ENCODE data around the gene GRIN2D. TPM values are rescaled to one million over a fixed set of nuclear protein-coding genes. Genes with fewer than 3 reads are reported as not detected.

Gene GRIN2D
- polyA plus RNA-seq, 1 of the 3 experiments (the other 2 are of a cell fraction), result 0.92 TPM

DNA sequence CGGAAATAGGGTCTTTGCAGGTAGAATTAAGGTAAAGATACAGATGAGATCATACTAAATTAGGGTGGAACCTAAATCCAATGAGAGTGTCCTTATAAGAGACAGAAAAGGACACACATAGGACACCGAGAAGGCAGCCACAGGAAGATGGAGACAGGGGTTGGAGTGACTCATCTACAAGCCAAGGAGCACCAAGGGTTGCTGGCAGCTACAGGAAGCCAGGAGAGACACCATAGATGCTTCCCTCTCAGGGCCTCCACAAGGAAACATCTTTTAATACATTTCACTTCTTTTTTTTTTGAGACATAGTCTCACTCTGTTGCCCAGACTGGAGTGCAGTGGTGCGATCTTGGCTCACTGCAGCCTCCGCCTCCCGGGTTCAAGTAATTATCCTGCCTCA is 39.8 kb upstream of the GRIN2D start:
- Histone ChIP-seq H3K36me3 (replicated peaks in 1 of 2; ENCODE audit: control insufficient read depth in 1 of 2, insufficient read depth in 2 of 2, low read length in 1 of 2) (no peaks in the 10 kb centered on the region), H3F3A (replicated peaks; ENCODE audit: insufficient read depth) (peaks cover 5% of the 10 kb centered on the region), H4K20me1 (ENCODE audit: insufficient read depth) (no peaks in the 10 kb centered on the region), H3K27me3 (ENCODE audit: insufficient read depth) (no peaks in the 10 kb centered on the region), H3K9me2 (no peaks in the 10 kb centered on the region), H3K9ac (no peak overlapping the region), H3K79me2 (ENCODE audit: insufficient read depth) (no peaks in the 10 kb centered on the region), H3K27ac (ENCODE audit: low read depth in 2 of 2, low read length in 1 of 2) (no peak overlapping the region), H3K9me3 (no peaks in the 10 kb centered on the region), H3K4me3 (ENCODE audit: low read depth in 2 of 2, low read length in 1 of 2) (no peak overlapping the region), H2AFZ (ENCODE audit: low read depth) (peak overlapping the region; percentile 35; the same call in 1 of the 2 replicates), H3K4me2 (no peak overlapping the region), H3K4me1 (ENCODE audit: control insufficient read depth in 1 of 2, insufficient read depth in 2 of 2, low read depth in 1 of 2, low read length in 1 of 2) (peaks cover 0 to 2% of the 10 kb centered on the region in 2 experiments; a peak in 1 of 4 replicates)
- 93% methylated on average over 5 of the region's 5 CpGs for WGBS (ENCODE audit: low lambda C conversion rate)
- TF ChIP-seq GABPA (IDR thresholded peaks at IDR 0.05; ENCODE audit: low read depth), result no peak
- TF ChIP-seq NFIC (IDR thresholded peaks at IDR 0.05; ENCODE audit: borderline replicate concordance), result no peak
- TF ChIP-seq, protein P1, sequence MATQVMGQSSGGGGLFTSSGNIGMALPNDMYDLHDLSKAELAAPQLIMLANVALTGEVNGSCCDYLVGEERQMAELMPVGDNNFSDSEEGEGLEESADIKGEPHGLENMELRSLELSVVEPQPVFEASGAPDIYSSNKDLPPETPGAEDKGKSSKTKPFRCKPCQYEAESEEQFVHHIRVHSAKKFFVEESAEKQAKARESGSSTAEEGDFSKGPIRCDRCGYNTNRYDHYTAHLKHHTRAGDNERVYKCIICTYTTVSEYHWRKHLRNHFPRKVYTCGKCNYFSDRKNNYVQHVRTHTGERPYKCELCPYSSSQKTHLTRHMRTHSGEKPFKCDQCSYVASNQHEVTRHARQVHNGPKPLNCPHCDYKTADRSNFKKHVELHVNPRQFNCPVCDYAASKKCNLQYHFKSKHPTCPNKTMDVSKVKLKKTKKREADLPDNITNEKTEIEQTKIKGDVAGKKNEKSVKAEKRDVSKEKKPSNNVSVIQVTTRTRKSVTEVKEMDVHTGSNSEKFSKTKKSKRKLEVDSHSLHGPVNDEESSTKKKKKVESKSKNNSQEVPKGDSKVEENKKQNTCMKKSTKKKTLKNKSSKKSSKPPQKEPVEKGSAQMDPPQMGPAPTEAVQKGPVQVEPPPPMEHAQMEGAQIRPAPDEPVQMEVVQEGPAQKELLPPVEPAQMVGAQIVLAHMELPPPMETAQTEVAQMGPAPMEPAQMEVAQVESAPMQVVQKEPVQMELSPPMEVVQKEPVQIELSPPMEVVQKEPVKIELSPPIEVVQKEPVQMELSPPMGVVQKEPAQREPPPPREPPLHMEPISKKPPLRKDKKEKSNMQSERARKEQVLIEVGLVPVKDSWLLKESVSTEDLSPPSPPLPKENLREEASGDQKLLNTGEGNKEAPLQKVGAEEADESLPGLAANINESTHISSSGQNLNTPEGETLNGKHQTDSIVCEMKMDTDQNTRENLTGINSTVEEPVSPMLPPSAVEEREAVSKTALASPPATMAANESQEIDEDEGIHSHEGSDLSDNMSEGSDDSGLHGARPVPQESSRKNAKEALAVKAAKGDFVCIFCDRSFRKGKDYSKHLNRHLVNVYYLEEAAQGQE (IDR thresholded peaks at IDR 0.05; ENCODE audit: low read depth, low read length), result no peak
- POLR2A ChIA-PET, result no interaction called here
- CTCF ChIA-PET, result no interaction called here
- DNase-seq, result no peak

DNA sequence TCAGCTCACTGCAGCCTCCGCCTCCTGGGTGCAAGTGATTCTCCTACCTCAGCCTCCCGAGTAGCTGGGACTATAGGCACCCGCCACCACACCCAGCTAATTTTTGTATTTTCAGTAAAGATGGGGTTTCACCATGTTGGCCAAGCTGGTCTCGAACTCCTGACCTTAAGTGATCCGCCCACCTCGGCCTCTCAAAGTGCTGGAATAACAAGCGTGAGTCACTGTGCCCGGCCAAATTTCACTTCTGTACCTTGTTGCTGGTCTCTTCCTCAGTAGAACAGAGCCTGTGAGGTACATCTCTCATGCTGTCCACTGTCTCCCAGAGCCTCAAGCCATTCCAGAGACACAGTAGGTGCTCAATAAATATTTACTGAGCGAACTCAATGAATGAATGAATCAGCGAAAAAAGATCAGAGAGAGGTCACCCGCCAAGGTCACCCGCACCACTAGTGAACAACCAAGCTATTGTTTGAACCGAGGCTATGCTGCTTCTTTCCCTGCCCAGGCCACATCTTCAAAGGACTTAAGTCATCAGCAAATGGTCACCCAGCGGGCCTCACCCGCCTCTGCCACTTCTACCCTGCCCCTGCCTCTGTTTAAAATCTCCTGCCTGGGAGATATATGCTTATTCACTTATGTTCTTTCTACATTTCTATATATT is 39.0 kb upstream of the GRIN2D start:
- ChIA-PET CTCF (no interaction called here), POLR2A (no interaction called here)
- H3K9me3 ChIP-seq, result no peaks in the 10 kb centered on the region
- H4K20me1 ChIP-seq (ENCODE audit: insufficient read depth), result no peaks in the 10 kb centered on the region
- DNase-seq, result no peak
- H3K4me2 ChIP-seq, result no peak overlapping the region
- TF ChIP-seq, protein P2, sequence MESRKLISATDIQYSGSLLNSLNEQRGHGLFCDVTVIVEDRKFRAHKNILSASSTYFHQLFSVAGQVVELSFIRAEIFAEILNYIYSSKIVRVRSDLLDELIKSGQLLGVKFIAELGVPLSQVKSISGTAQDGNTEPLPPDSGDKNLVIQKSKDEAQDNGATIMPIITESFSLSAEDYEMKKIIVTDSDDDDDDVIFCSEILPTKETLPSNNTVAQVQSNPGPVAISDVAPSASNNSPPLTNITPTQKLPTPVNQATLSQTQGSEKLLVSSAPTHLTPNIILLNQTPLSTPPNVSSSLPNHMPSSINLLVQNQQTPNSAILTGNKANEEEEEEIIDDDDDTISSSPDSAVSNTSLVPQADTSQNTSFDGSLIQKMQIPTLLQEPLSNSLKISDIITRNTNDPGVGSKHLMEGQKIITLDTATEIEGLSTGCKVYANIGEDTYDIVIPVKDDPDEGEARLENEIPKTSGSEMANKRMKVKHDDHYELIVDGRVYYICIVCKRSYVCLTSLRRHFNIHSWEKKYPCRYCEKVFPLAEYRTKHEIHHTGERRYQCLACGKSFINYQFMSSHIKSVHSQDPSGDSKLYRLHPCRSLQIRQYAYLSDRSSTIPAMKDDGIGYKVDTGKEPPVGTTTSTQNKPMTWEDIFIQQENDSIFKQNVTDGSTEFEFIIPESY (IDR thresholded peaks at IDR 0.05; ENCODE audit: borderline replicate concordance, low read depth), result no peak
- TF ChIP-seq FOSL2 (IDR thresholded peaks at IDR 0.05; ENCODE audit: borderline replicate concordance, low read depth) (no peak), GATA2 (CRISPR knock-in tag; IDR thresholded peaks at IDR 0.05) (no peak), FOXM1 (IDR thresholded peaks at IDR 0.05; ENCODE audit: low read depth) (no peak), TAF1 (IDR thresholded peaks at IDR 0.05; ENCODE audit: borderline replicate concordance, low read depth, low read length) (no peak), EZH2phosphoT487 (IDR thresholded peaks at IDR 0.05; ENCODE audit: borderline replicate concordance, low read depth) (no peak)
- TF ChIP-seq, protein P3, sequence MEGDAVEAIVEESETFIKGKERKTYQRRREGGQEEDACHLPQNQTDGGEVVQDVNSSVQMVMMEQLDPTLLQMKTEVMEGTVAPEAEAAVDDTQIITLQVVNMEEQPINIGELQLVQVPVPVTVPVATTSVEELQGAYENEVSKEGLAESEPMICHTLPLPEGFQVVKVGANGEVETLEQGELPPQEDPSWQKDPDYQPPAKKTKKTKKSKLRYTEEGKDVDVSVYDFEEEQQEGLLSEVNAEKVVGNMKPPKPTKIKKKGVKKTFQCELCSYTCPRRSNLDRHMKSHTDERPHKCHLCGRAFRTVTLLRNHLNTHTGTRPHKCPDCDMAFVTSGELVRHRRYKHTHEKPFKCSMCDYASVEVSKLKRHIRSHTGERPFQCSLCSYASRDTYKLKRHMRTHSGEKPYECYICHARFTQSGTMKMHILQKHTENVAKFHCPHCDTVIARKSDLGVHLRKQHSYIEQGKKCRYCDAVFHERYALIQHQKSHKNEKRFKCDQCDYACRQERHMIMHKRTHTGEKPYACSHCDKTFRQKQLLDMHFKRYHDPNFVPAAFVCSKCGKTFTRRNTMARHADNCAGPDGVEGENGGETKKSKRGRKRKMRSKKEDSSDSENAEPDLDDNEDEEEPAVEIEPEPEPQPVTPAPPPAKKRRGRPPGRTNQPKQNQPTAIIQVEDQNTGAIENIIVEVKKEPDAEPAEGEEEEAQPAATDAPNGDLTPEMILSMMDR (IDR thresholded peaks at IDR 0.05), result no peak
- TF ChIP-seq, protein P4, sequence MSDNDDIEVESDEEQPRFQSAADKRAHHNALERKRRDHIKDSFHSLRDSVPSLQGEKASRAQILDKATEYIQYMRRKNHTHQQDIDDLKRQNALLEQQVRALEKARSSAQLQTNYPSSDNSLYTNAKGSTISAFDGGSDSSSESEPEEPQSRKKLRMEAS (IDR thresholded peaks at IDR 0.05; ENCODE audit: low read depth), result no peak
- TF ChIP-seq, protein P5, sequence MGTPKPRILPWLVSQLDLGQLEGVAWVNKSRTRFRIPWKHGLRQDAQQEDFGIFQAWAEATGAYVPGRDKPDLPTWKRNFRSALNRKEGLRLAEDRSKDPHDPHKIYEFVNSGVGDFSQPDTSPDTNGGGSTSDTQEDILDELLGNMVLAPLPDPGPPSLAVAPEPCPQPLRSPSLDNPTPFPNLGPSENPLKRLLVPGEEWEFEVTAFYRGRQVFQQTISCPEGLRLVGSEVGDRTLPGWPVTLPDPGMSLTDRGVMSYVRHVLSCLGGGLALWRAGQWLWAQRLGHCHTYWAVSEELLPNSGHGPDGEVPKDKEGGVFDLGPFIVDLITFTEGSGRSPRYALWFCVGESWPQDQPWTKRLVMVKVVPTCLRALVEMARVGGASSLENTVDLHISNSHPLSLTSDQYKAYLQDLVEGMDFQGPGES (IDR thresholded peaks at IDR 0.05; ENCODE audit: low read depth, low read length), result no peak
- no peaks in the 10 kb centered on the region for H3K36me3 ChIP-seq (replicated peaks in 1 of 2; ENCODE audit: control insufficient read depth in 1 of 2, insufficient read depth in 2 of 2, low read length in 1 of 2)
- H3K9me2 ChIP-seq, result no peaks in the 10 kb centered on the region
- 79% methylated on average over 15 of the region's 15 CpGs for WGBS (ENCODE audit: low lambda C conversion rate)
- H3F3A ChIP-seq (replicated peaks; ENCODE audit: insufficient read depth), result peaks cover 5% of the 10 kb centered on the region
- H2AFZ ChIP-seq (ENCODE audit: low read depth), result no peak overlapping the region
- H3K79me2 ChIP-seq (ENCODE audit: insufficient read depth), result no peaks in the 10 kb centered on the region
- no peak overlapping the region for H3K9ac ChIP-seq
- no peak overlapping the region for H3K4me3 ChIP-seq (ENCODE audit: low read depth in 2 of 2, low read length in 1 of 2)
- H3K4me1 ChIP-seq (ENCODE audit: control insufficient read depth in 1 of 2, insufficient read depth in 2 of 2, low read depth in 1 of 2, low read length in 1 of 2), result peaks cover 0 to 2% of the 10 kb centered on the region in 2 experiments; a peak in 1 of 4 replicates
- no peak overlapping the region for H3K27ac ChIP-seq (ENCODE audit: low read depth in 2 of 2, low read length in 1 of 2)
- H3K27me3 ChIP-seq (ENCODE audit: insufficient read depth), result no peaks in the 10 kb centered on the region
